GM23338 (cell line): Measurements from ENCODE around the gene IPO13. TPM values are rescaled to one million over a fixed set of nuclear protein-coding genes. Genes with fewer than 3 reads are reported as not detected.

Experiments used
- ATAC-seq: fragments of 200-7000 bp; cut with Tn5 transposase; 3 replicates; pipeline ENCODE4 v1.9.1; 2020
- DNase-seq: peaks from one replicate; pipeline ENCODE4 v3.0.0-alpha.2; 2015; ENCODE audit warnings: low spot score
- H2AFZ ChIP-seq: fragments of 200-600 bp; sonication (generic); 2 replicates; pipeline ENCODE4 v1.8.0; 2016; ENCODE audit warnings: antibody characterized with exemption, mild to moderate bottlenecking, moderate library complexity
- H3F3A ChIP-seq: fragments of 200-600 bp; sonication (generic); replicated peaks from 2 replicates; pipeline ENCODE4 v1.8.0; 2017; ENCODE audit warnings: antibody characterized with exemption, mixed run types, low read depth
- H3K27ac ChIP-seq: fragments of 200-600 bp; sonication (generic); 2 replicates; pipeline ENCODE4 v1.6.1; 2016; ENCODE audit warnings: low read depth
- H3K27me3 ChIP-seq: fragments of 200-600 bp; sonication (generic); 2 replicates; pipeline ENCODE4 v1.8.0; 2016; ENCODE audit warnings: mild to moderate bottlenecking, mixed run types, moderate library complexity; ENCODE audit not compliant: insufficient read depth
- H3K36me3 ChIP-seq: fragments of 200-600 bp; sonication (generic); 2 replicates; pipeline ENCODE4 v1.8.0; 2016; ENCODE audit warnings: mild to moderate bottlenecking; ENCODE audit not compliant: insufficient read depth
- H3K4me1 ChIP-seq: fragments of 200-600 bp; sonication (generic); 2 replicates; pipeline ENCODE4 v1.8.0; 2016; ENCODE audit warnings: mild to moderate bottlenecking, moderate library complexity; ENCODE audit not compliant: insufficient read depth
- H3K4me2 ChIP-seq: fragments of 200-600 bp; sonication (generic); 2 replicates; pipeline ENCODE4 v1.7.1; 2017; ENCODE audit warnings: mixed run types
- H3K4me3 ChIP-seq: fragments of 200-600 bp; sonication (generic); 2 replicates; pipeline ENCODE4 v1.6.1; 2016; ENCODE audit warnings: mixed run types
- H3K79me2 ChIP-seq: fragments of 200-600 bp; sonication (generic); replicated peaks from 2 replicates; pipeline ENCODE4 v1.8.0; 2017; ENCODE audit warnings: mild to moderate bottlenecking; ENCODE audit not compliant: insufficient read depth
- H3K9me2 ChIP-seq: fragments of 200-600 bp; sonication (generic); 2 replicates; pipeline ENCODE4 v1.8.0; 2017; ENCODE audit not compliant: insufficient read depth
- H4K20me1 ChIP-seq: fragments of 200-600 bp; sonication (generic); replicated peaks from 2 replicates; pipeline ENCODE4 v1.8.0; 2017; ENCODE audit warnings: mild to moderate bottlenecking; ENCODE audit not compliant: insufficient read depth
- H3K27ac Mint-ChIP-seq: 2 replicates; pipeline ENCODE4 v1.8.0; 2020; ENCODE audit warnings: inconsistent platforms, mild to moderate bottlenecking, moderate library complexity, mixed read lengths
- H3K27me3 Mint-ChIP-seq: 3 replicates; pipeline ENCODE4 v1.8.0; 2022; ENCODE audit warnings: low read depth, mild to moderate bottlenecking, moderate library complexity, mixed read lengths, inconsistent platforms; ENCODE audit not compliant: insufficient read depth, poor library complexity
- H3K36me3 Mint-ChIP-seq: 3 replicates; pipeline ENCODE4 v1.8.0; 2021; ENCODE audit warnings: low read depth, mild to moderate bottlenecking, inconsistent platforms, moderate library complexity, mixed read lengths
- H3K4me1 Mint-ChIP-seq: 3 replicates; pipeline ENCODE4 v1.8.0; 2020; ENCODE audit warnings: mild to moderate bottlenecking, inconsistent platforms, mixed read lengths
- H3K4me3 Mint-ChIP-seq: 3 replicates; pipeline ENCODE4 v1.8.0; 2021; ENCODE audit warnings: moderate library complexity, mild to moderate bottlenecking, inconsistent platforms, mixed read lengths
- H3K9me3 Mint-ChIP-seq: 3 replicates; pipeline ENCODE4 v1.8.0; 2020; ENCODE audit warnings: moderate library complexity, mild to moderate bottlenecking, inconsistent platforms, mixed read lengths
- CREB1 ChIP-seq: fragments of 250-450 bp; sonication (Bioruptor Pico); IDR thresholded peaks from 2 replicates; pipeline ENCODE4 v1.5.0; 2020; ENCODE audit warnings: low read depth, mild to moderate bottlenecking, moderate library complexity
- EZH2 ChIP-seq: fragments of 200-600 bp; sonication (generic); IDR thresholded peaks from one replicate; pipeline ENCODE4 v1.8.0; 2017; ENCODE audit warnings: antibody characterized with exemption, mild to moderate bottlenecking, low read depth; ENCODE audit not compliant: unreplicated experiment
- EZH2phosphoT487 ChIP-seq: fragments of 200-600 bp; sonication (generic); IDR thresholded peaks from one replicate; pipeline ENCODE4 v1.8.1; 2018; ENCODE audit warnings: antibody characterized with exemption; ENCODE audit not compliant: unreplicated experiment
- JUNB ChIP-seq: IDR thresholded peaks from one replicate; pipeline ENCODE4 v1.6.1; 2016; ENCODE audit warnings: antibody characterized with exemption; ENCODE audit not compliant: unreplicated experiment
- NANOG ChIP-seq: IDR thresholded peaks from 2 replicates; pipeline ENCODE4 v1.6.1; 2016; ENCODE audit warnings: antibody characterized with exemption, borderline replicate concordance
- POLR2AphosphoS5 ChIP-seq: IDR thresholded peaks from 2 replicates; pipeline ENCODE4 v1.6.1; 2016; ENCODE audit warnings: antibody characterized with exemption, low read depth
- REST ChIP-seq: IDR thresholded peaks from one replicate; pipeline ENCODE4 v1.6.1; 2018; ENCODE audit warnings: antibody characterized with exemption; ENCODE audit not compliant: unreplicated experiment
- STAT1 ChIP-seq: IDR thresholded peaks from one replicate; pipeline ENCODE4 v1.6.1; 2016; ENCODE audit warnings: antibody characterized with exemption; ENCODE audit not compliant: unreplicated experiment
- ZNF114 ChIP-seq: fragments of 250-450 bp; sonication (Bioruptor Pico); IDR thresholded peaks from 2 replicates; pipeline ENCODE4 v1.5.0; 2020; ENCODE audit warnings: mild to moderate bottlenecking, moderate library complexity
- ZNF331 ChIP-seq: fragments of 250-450 bp; sonication (Bioruptor Pico); IDR thresholded peaks from 2 replicates; pipeline ENCODE4 v1.5.0; 2020; ENCODE audit warnings: low read depth, mild to moderate bottlenecking, moderate library complexity
- polyA plus RNA-seq: library from polyadenylated mRNA; unstranded; fragments of >200 nt; fragmentation: Nextera tagmentation; extraction: Ambion mirVana; gene quantifications from 2 replicates; pipeline ENCODE4 v1.2.1, GENCODE V29; 2016
- total RNA-seq: library from RNA; depleted of rRNA; stranded (reverse); fragments of >200 nt; shearing (Covaris generic); gene quantifications from 2 replicates; pipeline ENCODE4 v1.2.3, GENCODE V29; 2014
- TF ChIP-seq, protein P1 (sequence below), 2 experiments: fragments of 200-600 bp in 1 of 2; sonication (generic) in 1 of 2; conservative IDR thresholded peaks; 2 replicates each; pipeline versions ENCODE4 v1.5.1 to v1.6.1; 2016 to 2017; ENCODE audit warnings: antibody characterized with exemption in 2 of 2, low read depth in 2 of 2, mild to moderate bottlenecking in 2 of 2, moderate library complexity in 1 of 2
- TF ChIP-seq, protein P2 (sequence below): IDR thresholded peaks from 2 replicates; pipeline ENCODE4 v1.6.1; 2016; ENCODE audit warnings: antibody characterized with exemption
- TF ChIP-seq, protein P3 (sequence below): fragments of 250-450 bp; sonication (Bioruptor Pico); IDR thresholded peaks from 2 replicates; pipeline ENCODE4 v1.5.0; 2020; ENCODE audit warnings: mild to moderate bottlenecking, moderate library complexity

The IPO13 gene
- total and polyA plus RNA-seq, 2 experiments from 2014 or later, result 10.4 to 22.8 TPM

DNA sequence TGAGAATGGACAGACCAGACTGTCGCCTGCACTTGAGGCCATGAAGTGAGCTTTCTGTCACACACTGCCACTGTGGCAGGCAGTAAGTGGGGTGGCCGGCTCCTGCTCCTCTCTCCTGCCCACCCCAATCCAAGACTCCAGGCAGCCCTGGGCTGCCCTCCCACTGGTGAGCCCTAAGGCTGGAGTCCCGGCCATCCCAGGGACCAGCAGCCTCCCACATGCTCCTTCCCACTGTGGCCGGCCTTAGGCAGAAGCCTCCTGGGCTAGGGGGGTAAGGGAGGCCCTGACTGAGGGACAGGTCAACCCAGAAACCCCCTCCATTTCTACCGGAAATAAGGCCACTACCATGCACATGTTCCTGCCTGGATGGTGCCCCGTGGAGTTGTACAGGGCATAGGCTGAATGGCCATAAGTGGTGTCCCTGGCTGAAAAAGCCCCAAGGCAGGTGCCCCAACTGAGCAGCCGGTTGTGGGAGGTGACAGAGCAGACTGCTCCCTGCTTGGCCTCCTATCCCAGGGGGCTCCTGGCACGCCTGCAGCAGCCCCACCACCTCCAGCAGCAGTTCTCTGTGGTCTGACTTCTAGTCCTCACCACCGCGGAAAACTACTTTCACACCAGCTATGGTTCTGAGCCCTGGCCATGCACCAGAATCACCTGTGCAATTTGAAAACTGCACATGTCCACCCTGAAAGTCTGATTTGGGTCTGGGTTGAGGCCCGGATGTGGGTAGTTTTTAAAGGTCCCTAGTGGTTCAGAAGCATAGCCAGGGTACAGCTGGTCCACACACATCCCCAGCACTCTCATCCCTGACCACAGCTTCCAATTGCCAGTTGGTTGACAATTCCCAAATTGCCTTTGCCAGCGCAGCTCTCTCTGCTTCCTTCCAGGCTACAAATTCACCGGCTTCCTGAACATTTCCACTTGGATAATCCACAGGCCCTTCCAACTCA lies 14.8 kb upstream of the IPO13 start:
- TF ChIP-seq STAT1 (no peak), POLR2AphosphoS5 (no peak), EZH2 (no peak), REST (no peak), ZNF114 (CRISPR knock-in tag) (no peak), JUNB (no peak), CREB1 (CRISPR knock-in tag) (no peak), ZNF331 (CRISPR knock-in tag) (no peak), NANOG (no peak), EZH2phosphoT487 (no peak)
- TF ChIP-seq, protein P1, sequence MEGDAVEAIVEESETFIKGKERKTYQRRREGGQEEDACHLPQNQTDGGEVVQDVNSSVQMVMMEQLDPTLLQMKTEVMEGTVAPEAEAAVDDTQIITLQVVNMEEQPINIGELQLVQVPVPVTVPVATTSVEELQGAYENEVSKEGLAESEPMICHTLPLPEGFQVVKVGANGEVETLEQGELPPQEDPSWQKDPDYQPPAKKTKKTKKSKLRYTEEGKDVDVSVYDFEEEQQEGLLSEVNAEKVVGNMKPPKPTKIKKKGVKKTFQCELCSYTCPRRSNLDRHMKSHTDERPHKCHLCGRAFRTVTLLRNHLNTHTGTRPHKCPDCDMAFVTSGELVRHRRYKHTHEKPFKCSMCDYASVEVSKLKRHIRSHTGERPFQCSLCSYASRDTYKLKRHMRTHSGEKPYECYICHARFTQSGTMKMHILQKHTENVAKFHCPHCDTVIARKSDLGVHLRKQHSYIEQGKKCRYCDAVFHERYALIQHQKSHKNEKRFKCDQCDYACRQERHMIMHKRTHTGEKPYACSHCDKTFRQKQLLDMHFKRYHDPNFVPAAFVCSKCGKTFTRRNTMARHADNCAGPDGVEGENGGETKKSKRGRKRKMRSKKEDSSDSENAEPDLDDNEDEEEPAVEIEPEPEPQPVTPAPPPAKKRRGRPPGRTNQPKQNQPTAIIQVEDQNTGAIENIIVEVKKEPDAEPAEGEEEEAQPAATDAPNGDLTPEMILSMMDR (conservative IDR thresholded peaks at IDR 0.05; ENCODE audit: low read depth in 2 of 2), result no peak
- TF ChIP-seq, protein P2, sequence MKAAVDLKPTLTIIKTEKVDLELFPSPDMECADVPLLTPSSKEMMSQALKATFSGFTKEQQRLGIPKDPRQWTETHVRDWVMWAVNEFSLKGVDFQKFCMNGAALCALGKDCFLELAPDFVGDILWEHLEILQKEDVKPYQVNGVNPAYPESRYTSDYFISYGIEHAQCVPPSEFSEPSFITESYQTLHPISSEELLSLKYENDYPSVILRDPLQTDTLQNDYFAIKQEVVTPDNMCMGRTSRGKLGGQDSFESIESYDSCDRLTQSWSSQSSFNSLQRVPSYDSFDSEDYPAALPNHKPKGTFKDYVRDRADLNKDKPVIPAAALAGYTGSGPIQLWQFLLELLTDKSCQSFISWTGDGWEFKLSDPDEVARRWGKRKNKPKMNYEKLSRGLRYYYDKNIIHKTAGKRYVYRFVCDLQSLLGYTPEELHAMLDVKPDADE, result no peak
- TF ChIP-seq, protein P3, sequence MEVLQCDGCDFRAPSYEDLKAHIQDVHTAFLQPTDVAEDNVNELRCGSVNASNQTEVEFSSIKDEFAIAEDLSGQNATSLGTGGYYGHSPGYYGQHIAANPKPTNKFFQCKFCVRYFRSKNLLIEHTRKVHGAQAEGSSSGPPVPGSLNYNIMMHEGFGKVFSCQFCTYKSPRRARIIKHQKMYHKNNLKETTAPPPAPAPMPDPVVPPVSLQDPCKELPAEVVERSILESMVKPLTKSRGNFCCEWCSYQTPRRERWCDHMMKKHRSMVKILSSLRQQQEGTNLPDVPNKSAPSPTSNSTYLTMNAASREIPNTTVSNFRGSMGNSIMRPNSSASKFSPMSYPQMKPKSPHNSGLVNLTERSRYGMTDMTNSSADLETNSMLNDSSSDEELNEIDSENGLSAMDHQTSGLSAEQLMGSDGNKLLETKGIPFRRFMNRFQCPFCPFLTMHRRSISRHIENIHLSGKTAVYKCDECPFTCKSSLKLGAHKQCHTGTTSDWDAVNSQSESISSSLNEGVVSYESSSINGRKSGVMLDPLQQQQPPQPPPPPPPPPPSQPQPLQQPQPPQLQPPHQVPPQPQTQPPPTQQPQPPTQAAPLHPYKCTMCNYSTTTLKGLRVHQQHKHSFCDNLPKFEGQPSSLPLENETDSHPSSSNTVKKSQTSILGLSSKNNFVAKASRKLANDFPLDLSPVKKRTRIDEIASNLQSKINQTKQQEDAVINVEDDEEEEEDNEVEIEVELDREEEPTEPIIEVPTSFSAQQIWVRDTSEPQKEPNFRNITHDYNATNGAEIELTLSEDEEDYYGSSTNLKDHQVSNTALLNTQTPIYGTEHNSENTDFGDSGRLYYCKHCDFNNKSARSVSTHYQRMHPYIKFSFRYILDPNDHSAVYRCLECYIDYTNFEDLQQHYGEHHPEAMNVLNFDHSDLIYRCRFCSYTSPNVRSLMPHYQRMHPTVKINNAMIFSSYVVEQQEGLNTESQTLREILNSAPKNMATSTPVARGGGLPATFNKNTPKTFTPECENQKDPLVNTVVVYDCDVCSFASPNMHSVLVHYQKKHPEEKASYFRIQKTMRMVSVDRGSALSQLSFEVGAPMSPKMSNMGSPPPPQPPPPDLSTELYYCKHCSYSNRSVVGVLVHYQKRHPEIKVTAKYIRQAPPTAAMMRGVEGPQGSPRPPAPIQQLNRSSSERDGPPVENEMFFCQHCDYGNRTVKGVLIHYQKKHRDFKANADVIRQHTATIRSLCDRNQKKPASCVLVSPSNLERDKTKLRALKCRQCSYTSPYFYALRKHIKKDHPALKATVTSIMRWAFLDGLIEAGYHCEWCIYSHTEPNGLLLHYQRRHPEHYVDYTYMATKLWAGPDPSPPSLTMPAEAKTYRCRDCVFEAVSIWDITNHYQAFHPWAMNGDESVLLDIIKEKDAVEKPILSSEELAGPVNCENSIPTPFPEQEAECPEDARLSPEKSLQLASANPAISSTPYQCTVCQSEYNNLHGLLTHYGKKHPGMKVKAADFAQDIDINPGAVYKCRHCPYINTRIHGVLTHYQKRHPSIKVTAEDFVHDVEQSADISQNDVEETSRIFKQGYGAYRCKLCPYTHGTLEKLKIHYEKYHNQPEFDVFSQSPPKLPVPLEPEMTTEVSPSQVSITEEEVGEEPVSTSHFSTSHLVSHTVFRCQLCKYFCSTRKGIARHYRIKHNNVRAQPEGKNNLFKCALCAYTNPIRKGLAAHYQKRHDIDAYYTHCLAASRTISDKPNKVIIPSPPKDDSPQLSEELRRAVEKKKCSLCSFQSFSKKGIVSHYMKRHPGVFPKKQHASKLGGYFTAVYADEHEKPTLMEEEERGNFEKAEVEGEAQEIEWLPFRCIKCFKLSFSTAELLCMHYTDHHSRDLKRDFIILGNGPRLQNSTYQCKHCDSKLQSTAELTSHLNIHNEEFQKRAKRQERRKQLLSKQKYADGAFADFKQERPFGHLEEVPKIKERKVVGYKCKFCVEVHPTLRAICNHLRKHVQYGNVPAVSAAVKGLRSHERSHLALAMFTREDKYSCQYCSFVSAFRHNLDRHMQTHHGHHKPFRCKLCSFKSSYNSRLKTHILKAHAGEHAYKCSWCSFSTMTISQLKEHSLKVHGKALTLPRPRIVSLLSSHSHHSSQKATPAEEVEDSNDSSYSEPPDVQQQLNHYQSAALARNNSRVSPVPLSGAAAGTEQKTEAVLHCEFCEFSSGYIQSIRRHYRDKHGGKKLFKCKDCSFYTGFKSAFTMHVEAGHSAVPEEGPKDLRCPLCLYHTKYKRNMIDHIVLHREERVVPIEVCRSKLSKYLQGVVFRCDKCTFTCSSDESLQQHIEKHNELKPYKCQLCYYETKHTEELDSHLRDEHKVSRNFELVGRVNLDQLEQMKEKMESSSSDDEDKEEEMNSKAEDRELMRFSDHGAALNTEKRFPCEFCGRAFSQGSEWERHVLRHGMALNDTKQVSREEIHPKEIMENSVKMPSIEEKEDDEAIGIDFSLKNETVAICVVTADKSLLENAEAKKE (CRISPR knock-in tag), result no peak
- H3K4me2 ChIP-seq, result peak overlapping the region; percentile 97; the same call in 1 of the 2 replicates
- H2AFZ ChIP-seq, result no peak overlapping the region
- Mint-ChIP-seq H3K9me3 (no peaks in the 10 kb centered on the region), H3K36me3 (no peaks in the 10 kb centered on the region; the same call in 2 of the 3 replicates), H3K4me1 (peaks cover 40% of the 10 kb centered on the region), H3K27me3 (peaks cover 33% of the 10 kb centered on the region), H3K4me3 (peak overlapping the region; percentile 81; the same call in 2 of the 3 replicates), H3K27ac (no peak overlapping the region)
- no peaks in the 10 kb centered on the region for H3K9me2 ChIP-seq
- peaks cover 23% of the 10 kb centered on the region for H3F3A ChIP-seq
- ATAC-seq, result no peak
- no peak overlapping the region for H3K27ac ChIP-seq
- H3K4me3 ChIP-seq, result no peak overlapping the region
- H3K4me1 ChIP-seq, result peaks cover 30% of the 10 kb centered on the region
- H3K79me2 ChIP-seq, result 0 out of 2 replicates have a peak, but pooled peaks cover 1% of the 10 kb centered on the region
- DNase-seq, result no peak
- 0 out of 2 replicates have a peak, but pooled peaks cover 1% of the 10 kb centered on the region for H4K20me1 ChIP-seq
- no peaks in the 10 kb centered on the region for H3K36me3 ChIP-seq
- peaks cover 8% of the 10 kb centered on the region for H3K27me3 ChIP-seq
